Measurements from ENCODE around the gene PKIG. TPM values are rescaled to one million over a fixed set of nuclear protein-coding genes. Genes with fewer than 3 reads are reported as not detected.

Gene PKIG
- total RNA-seq, 1 experiment from 2014 or later = 20.1 TPM

- ChIA-PET CTCF (no interaction called here), POLR2A (no interaction called here), RAD21 (ENCODE audit: low non-redundant PET in 1 of 2, low total read pairs in 2 of 2, uncharacterized antibody in 2 of 2, unreplicated experiment in 2 of 2) (no interaction called here)
- H3K4me1 ChIP-seq (ENCODE audit: control insufficient read depth in 1 of 2, insufficient read depth in 2 of 2, low read length in 2 of 2) = no peaks in the 10 kb centered on the region
- no peak overlapping the region for H3K4me3 ChIP-seq (replicated peaks in 1 of 2; ENCODE audit: low read depth in 1 of 2, low read length in 2 of 2)
- no peak overlapping the region for H3K27ac ChIP-seq (ENCODE audit: low read depth, low read length)
- H3K9me2 ChIP-seq (ENCODE audit: insufficient read depth) = no peaks in the 10 kb centered on the region
- H3K27me3 ChIP-seq (ENCODE audit: insufficient read depth, low read length) = no peaks in the 10 kb centered on the region
- intact Hi-C loops (cut with micrococcal nuclease) = no loop called here
- no peak overlapping the region for H2AFZ ChIP-seq (ENCODE audit: low read depth, low read length, poor library complexity, severe bottlenecking)
- H3K79me2 ChIP-seq (ENCODE audit: insufficient read depth, low read length) = no peaks in the 10 kb centered on the region
- H3K4me2 ChIP-seq (ENCODE audit: low read length) = no peak overlapping the region
- BruUV-seq (replicated peaks) = no TSS peak
- TF ChIP-seq SRF (IDR thresholded peaks at IDR 0.05; ENCODE audit: low read depth) (no peak), ZBTB33 (IDR thresholded peaks at IDR 0.05; ENCODE audit: extremely low read depth, insufficient replicate concordance, low read length) (no peak), RAD21 (IDR thresholded peaks at IDR 0.05; ENCODE audit: low read depth) (no peak), CEBPB (IDR thresholded peaks at IDR 0.05; ENCODE audit: low read depth) (no peak), JUND (IDR thresholded peaks at IDR 0.05) (no peak), EZH2 (IDR thresholded peaks at IDR 0.05) (no peak), MAX (IDR thresholded peaks at IDR 0.05) (no peak), YY1 (IDR thresholded peaks at IDR 0.05; ENCODE audit: extremely low read depth, insufficient replicate concordance, low read depth, low read length) (no peak), TCF7L2 (IDR thresholded peaks at IDR 0.05; ENCODE audit: borderline replicate concordance, extremely low read depth, insufficient read depth, insufficient read length) (no peak), POLR2AphosphoS5 (IDR thresholded peaks at IDR 0.05; ENCODE audit: low read depth, low read length) (no peak), CBX3 (IDR thresholded peaks at IDR 0.05; ENCODE audit: low read depth) (no peak), FOSL1 (IDR thresholded peaks at IDR 0.05; ENCODE audit: low read depth) (no peak), ZFX (IDR thresholded peaks at IDR 0.05) (no peak), ELF1 (IDR thresholded peaks at IDR 0.05; ENCODE audit: borderline replicate concordance, low read depth) (no peak), EGR1 (IDR thresholded peaks at IDR 0.05; ENCODE audit: low read depth) (no peak), SP1 (IDR thresholded peaks at IDR 0.05; ENCODE audit: low read depth) (no peak)
- TF ChIP-seq, protein P1, sequence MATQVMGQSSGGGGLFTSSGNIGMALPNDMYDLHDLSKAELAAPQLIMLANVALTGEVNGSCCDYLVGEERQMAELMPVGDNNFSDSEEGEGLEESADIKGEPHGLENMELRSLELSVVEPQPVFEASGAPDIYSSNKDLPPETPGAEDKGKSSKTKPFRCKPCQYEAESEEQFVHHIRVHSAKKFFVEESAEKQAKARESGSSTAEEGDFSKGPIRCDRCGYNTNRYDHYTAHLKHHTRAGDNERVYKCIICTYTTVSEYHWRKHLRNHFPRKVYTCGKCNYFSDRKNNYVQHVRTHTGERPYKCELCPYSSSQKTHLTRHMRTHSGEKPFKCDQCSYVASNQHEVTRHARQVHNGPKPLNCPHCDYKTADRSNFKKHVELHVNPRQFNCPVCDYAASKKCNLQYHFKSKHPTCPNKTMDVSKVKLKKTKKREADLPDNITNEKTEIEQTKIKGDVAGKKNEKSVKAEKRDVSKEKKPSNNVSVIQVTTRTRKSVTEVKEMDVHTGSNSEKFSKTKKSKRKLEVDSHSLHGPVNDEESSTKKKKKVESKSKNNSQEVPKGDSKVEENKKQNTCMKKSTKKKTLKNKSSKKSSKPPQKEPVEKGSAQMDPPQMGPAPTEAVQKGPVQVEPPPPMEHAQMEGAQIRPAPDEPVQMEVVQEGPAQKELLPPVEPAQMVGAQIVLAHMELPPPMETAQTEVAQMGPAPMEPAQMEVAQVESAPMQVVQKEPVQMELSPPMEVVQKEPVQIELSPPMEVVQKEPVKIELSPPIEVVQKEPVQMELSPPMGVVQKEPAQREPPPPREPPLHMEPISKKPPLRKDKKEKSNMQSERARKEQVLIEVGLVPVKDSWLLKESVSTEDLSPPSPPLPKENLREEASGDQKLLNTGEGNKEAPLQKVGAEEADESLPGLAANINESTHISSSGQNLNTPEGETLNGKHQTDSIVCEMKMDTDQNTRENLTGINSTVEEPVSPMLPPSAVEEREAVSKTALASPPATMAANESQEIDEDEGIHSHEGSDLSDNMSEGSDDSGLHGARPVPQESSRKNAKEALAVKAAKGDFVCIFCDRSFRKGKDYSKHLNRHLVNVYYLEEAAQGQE (IDR thresholded peaks at IDR 0.05; ENCODE audit: low read depth) = no peak
- TF ChIP-seq, protein P2, sequence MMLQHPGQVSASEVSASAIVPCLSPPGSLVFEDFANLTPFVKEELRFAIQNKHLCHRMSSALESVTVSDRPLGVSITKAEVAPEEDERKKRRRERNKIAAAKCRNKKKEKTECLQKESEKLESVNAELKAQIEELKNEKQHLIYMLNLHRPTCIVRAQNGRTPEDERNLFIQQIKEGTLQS (IDR thresholded peaks at IDR 0.05) = no peak
- no peaks in the 10 kb centered on the region for H4K20me1 ChIP-seq (ENCODE audit: insufficient read depth)
- ATAC-seq (no peak), DNase-seq (ENCODE audit: low read depth, low spot score) (no peak)
- peaks cover 10 to 44% of the 10 kb centered on the region in 2 experiments; a peak in 3 of 4 replicates for H3K36me3 ChIP-seq (ENCODE audit: control insufficient read depth in 1 of 2, insufficient read depth in 2 of 2, low read length in 2 of 2)
- H3K9me3 ChIP-seq (ENCODE audit: control insufficient read depth in 1 of 2, insufficient read depth in 1 of 2, low read depth in 1 of 2, low read length in 2 of 2) = peaks cover 0 to 3% of the 10 kb centered on the region in 2 experiments; a peak in 3 of 4 replicates
- H3K9ac ChIP-seq (ENCODE audit: low read length) = no peak overlapping the region
Observed at GRCh38 chr20:44624152-44624551, 41.8 kb downstream of the PKIG start.
